Coronary artery (tissue), 2 donors: Measurements from ENCODE around the gene TFAP2D.

ENCODE experiments used
- DNase-seq: peaks from one replicate; pipeline ENCODE4 v3.0.0-alpha.2; 2017; ENCODE audit warnings: low spot score
- H3K27ac ChIP-seq, 2 donors: fragments of 200-600 bp; sonication (generic); one replicate each; pipeline ENCODE4 v1.5.1; 2016 to 2019
- H3K4me3 ChIP-seq: fragments of 200-600 bp; sonication (generic); 2 replicates; pipeline ENCODE4 v1.5.1; 2016; ENCODE audit warnings: mild to moderate bottlenecking, moderate library complexity
- CTCF ChIP-seq: fragments of 200-600 bp; sonication (generic); IDR thresholded peaks from one replicate; pipeline ENCODE4 v1.5.1; 2019; ENCODE audit warnings: antibody characterized with exemption

TFAP2D gene

GRCh38 chr6:50713226-50713625 lies at the start of gene TFAP2D:
Gene TFAP2D, plus strand, starts transcription at chr6:50713526. Its CDS starts 530 bp downstream, at chr6:50714056.
- TF ChIP-seq CTCF, result no peak
- no peak for DNase-seq
- Histone ChIP-seq H3K27ac (no peak within 1 kb of the TSS), H3K4me3 (no peak within 1 kb of the TSS)

- DNase-seq, result no peak
- Histone ChIP-seq H3K4me3 (no peak overlapping the region), H3K27ac (no peak overlapping the region)
- TF ChIP-seq CTCF, result no peak
Measured at GRCh38 chr6:50663806-50664205, 49.5 kb upstream of the TFAP2D start.

- no peak for TF ChIP-seq CTCF
- Histone ChIP-seq H3K27ac (no peak overlapping the region), H3K4me3 (no peak overlapping the region)
- DNase-seq, result no peak
Measured at GRCh38 chr6:50666089-50666488, 47.2 kb upstream of the TFAP2D start.

- no peak for DNase-seq
- no peak for TF ChIP-seq CTCF
- no peak overlapping the region for H3K4me3 ChIP-seq
- H3K27ac ChIP-seq, result no peak overlapping the region
Measured at GRCh38 chr6:50681213-50681824, 32.0 kb upstream of the TFAP2D start.

- TF ChIP-seq CTCF, result no peak
- H3K27ac ChIP-seq, result no peak overlapping the region
- DNase-seq, result no peak
- no peak overlapping the region for H3K4me3 ChIP-seq
Measured at GRCh38 chr6:50689210-50689609, 24.1 kb upstream of the TFAP2D start.

- no peak overlapping the region for H3K4me3 ChIP-seq
- no peak for DNase-seq
- no peak for TF ChIP-seq CTCF
- H3K27ac ChIP-seq, result no peak overlapping the region
Measured at GRCh38 chr6:50691814-50692495, 21.4 kb upstream of the TFAP2D start.

- Histone ChIP-seq H3K27ac (no peak overlapping the region), H3K4me3 (no peak overlapping the region)
- no peak for TF ChIP-seq CTCF
- no peak for DNase-seq
Measured at GRCh38 chr6:50698546-50698945, 14.8 kb upstream of the TFAP2D start.
